GM18519 (cell line): ENCODE measurements around the gene RNF14.

Experiments used
- ATAC-seq: cut with Tn5 transposase; IDR thresholded peaks from one replicate; pipeline ENCODE4 v1.9.1; 2021; ENCODE audit warnings: mild to moderate bottlenecking, moderate library complexity; ENCODE audit not compliant: unreplicated experiment, low FRiP score

Gene RNF14

GRCh38 chr5:141947316-141947715, 21.6 kb upstream of the RNF14 start:
- no peak for ATAC-seq

GRCh38 chr5:141948812-141949211, 20.1 kb upstream of the RNF14 start:
- ATAC-seq = no peak

GRCh38 chr5:141949511-141949910, 19.4 kb upstream of the RNF14 start:
- no peak for ATAC-seq

GRCh38 chr5:141950207-141951005, 18.5 kb upstream of the RNF14 start:
- no peak for ATAC-seq

- ATAC-seq = peak; percentile 66
These were observed 17.5 kb upstream of the RNF14 start for GRCh38 chr5:141951332-141951781.

- ATAC-seq = no peak
These were observed 16.9 kb upstream of the RNF14 start for GRCh38 chr5:141952020-141952419.

- no peak for ATAC-seq
These were observed 14.7 kb upstream of the RNF14 start for GRCh38 chr5:141954194-141954593.

- ATAC-seq = no peak
These were observed 11.4 kb upstream of the RNF14 start for GRCh38 chr5:141957367-141957996.

GRCh38 chr5:141958113-141958512, 10.8 kb upstream of the RNF14 start, which contains the start of gene PCDH12:
Gene PCDH12, minus strand, starts transcription at chr5:141958202. Its CDS starts 351 bp downstream, at chr5:141957851.
- no peak for ATAC-seq

GRCh38 chr5:141958546-141959172, 10.2 kb upstream of the RNF14 start:
- ATAC-seq = no peak

GRCh38 chr5:141960018-141960417, 8.9 kb upstream of the RNF14 start:
- ATAC-seq = no peak

- peak; percentile 82 for ATAC-seq
These were observed 8.2 kb upstream of the RNF14 start for GRCh38 chr5:141960449-141961323.

- ATAC-seq = no peak
These were observed 7.4 kb upstream of the RNF14 start for GRCh38 chr5:141961466-141961865.

GRCh38 chr5:141963701-141964100, 5.2 kb upstream of the RNF14 start:
- ATAC-seq = no peak

GRCh38 chr5:141965071-141965470, 3.8 kb upstream of the RNF14 start:
- ATAC-seq = no peak

GRCh38 chr5:141966275-141966962, 2.5 kb upstream of the RNF14 start:
- ATAC-seq = no peak

GRCh38 chr5:141966963-141967333, 2.0 kb upstream of the RNF14 start:
- ATAC-seq = no peak

- ATAC-seq = peak; percentile 60
These were observed 1.2 kb downstream of the RNF14 start for GRCh38 chr5:141969783-141970771.
